Calu3 (cell line): ENCODE measurements around the gene HOXC11. TPM values are rescaled to one million over a fixed set of nuclear protein-coding genes. Genes with fewer than 3 reads are reported as not detected.

ENCODE experiments used
- BruUV-seq: library from RNA; stranded (reverse); fragments of 400-500 nt; replicated peaks from 2 replicates; lab custom pipeline; 2021; lab: Mats Ljungman, UMichigan
- CTCF ChIA-PET: fragments of 300-600 bp; sonication (Branson Sonifier 250); formaldehyde crosslinking; loops from one replicate; lab custom pipeline; 2022; ENCODE audit warnings: antibody characterized with exemption; lab: Charles Lee
- DNase-seq: peaks from one replicate; pipeline ENCODE4 v3.0.0; 2022
- H3K27ac Mint-ChIP-seq: one replicate; pipeline ENCODE4 v1.8.0; 2022; ENCODE audit warnings: mixed read lengths; ENCODE audit not compliant: unreplicated experiment
- H3K27me3 Mint-ChIP-seq: one replicate; pipeline ENCODE4 v1.8.0; 2022; ENCODE audit warnings: mixed read lengths; ENCODE audit not compliant: unreplicated experiment
- H3K36me3 Mint-ChIP-seq: one replicate; pipeline ENCODE4 v1.8.0; 2022; ENCODE audit warnings: mild to moderate bottlenecking, moderate library complexity, mixed read lengths; ENCODE audit not compliant: insufficient read depth, unreplicated experiment
- H3K4me1 Mint-ChIP-seq: one replicate; pipeline ENCODE4 v1.8.0; 2022; ENCODE audit warnings: mild to moderate bottlenecking, low read depth, mixed read lengths; ENCODE audit not compliant: unreplicated experiment
- H3K4me3 Mint-ChIP-seq: one replicate; pipeline ENCODE4 v1.8.0; 2022; ENCODE audit warnings: mild to moderate bottlenecking, low read depth, moderate library complexity, mixed read lengths; ENCODE audit not compliant: unreplicated experiment
- H3K9me3 Mint-ChIP-seq: one replicate; pipeline ENCODE4 v1.8.0; 2022; ENCODE audit warnings: low read depth, mixed read lengths; ENCODE audit not compliant: unreplicated experiment
- CTCF ChIP-seq: fragments of 200-600 bp; IDR thresholded peaks from one replicate; pipeline ENCODE4 v1.8.0; 2022; ENCODE audit warnings: antibody characterized with exemption; ENCODE audit not compliant: unreplicated experiment
- intact Hi-C: fragments of 100-400 bp; cut with micrococcal nuclease; formaldehyde crosslinking; loops from one replicate; pipeline ENCODE4 v1.10.0; 2022; ENCODE audit not compliant: unreplicated experiment
- total RNA-seq: library from RNA; stranded (reverse); gene quantifications from 2 replicates; pipeline ENCODE4 v1.2.3, GENCODE V29; 2022

The HOXC11 gene
- total RNA-seq, 1 experiment from 2014 or later: not detected

GRCh38 chr12:53960187-53961024, 12.5 kb upstream of the HOXC11 start:
- CTCF ChIA-PET: no interaction called here
- H3K36me3 Mint-ChIP-seq: no peaks in the 10 kb centered on the region
- H3K27ac Mint-ChIP-seq: no peak overlapping the region
- no peak for DNase-seq
- intact Hi-C loops: no loop called here
- H3K27me3 Mint-ChIP-seq: peaks cover 86% of the 10 kb centered on the region
- no TSS peak for BruUV-seq
- H3K4me1 Mint-ChIP-seq: peaks cover 3% of the 10 kb centered on the region
- no peak for TF ChIP-seq CTCF
- H3K9me3 Mint-ChIP-seq: no peaks in the 10 kb centered on the region
- no peak overlapping the region for H3K4me3 Mint-ChIP-seq

DNA sequence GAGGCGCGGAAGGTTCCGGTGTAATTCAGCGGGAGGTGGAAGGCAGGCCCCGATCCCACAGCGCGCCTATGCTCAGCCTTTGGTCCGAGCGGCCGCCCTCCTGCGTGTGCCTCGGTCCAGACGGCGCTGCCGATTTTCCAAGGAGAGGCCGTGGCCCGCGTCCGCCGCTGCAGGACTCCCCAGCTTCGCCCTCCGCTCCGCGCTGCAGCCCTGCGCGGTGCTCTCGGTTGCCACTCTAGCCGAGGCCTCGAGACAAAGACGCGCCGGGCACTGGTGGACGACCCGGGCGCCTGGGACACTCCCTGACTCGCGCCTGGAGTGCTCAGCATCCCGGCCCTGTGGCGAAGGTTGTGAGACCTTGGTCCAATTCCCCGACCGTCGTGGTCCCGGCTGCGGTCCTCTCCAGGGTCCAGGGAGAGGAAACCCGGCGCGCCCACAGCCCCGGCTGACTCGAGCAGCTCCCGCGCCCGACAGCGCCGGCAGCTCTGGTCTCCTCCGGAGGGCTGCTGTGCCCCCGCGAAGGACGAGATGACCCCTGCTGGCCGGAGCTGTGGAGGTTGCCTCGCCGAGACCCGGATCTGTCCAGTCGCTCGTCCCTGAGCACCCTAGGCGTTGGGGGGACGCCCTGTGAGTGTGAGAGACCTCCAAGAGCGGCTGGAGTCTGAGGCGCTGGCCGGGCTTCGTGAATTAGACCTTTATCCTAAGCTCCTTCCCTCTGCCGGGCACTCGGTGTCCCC, 11.7 kb upstream of the HOXC11 start:
- CTCF ChIA-PET: interaction anchor here (0.6 kb wide), 1 partner anchor 191 kb away, joined by 3 read pairs; no protein-coding TSS in a partner anchor
- Mint-ChIP-seq H3K4me3 (no peak overlapping the region), H3K9me3 (no peaks in the 10 kb centered on the region), H3K4me1 (peaks cover 8% of the 10 kb centered on the region), H3K27me3 (peaks cover 86% of the 10 kb centered on the region), H3K27ac (no peak overlapping the region), H3K36me3 (no peaks in the 10 kb centered on the region)
- DNase-seq: no peak
- intact Hi-C loops: no loop called here
- no TSS peak for BruUV-seq
- TF ChIP-seq CTCF: no peak

- TF ChIP-seq CTCF: no peak
- H3K36me3 Mint-ChIP-seq: no peaks in the 10 kb centered on the region
- no TSS peak for BruUV-seq
- H3K27me3 Mint-ChIP-seq: peaks cover 86% of the 10 kb centered on the region
- no peak overlapping the region for H3K27ac Mint-ChIP-seq
- CTCF ChIA-PET: no interaction called here
- intact Hi-C loops: no loop called here
- peaks cover 8% of the 10 kb centered on the region for H3K4me1 Mint-ChIP-seq
- no peaks in the 10 kb centered on the region for H3K9me3 Mint-ChIP-seq
- H3K4me3 Mint-ChIP-seq: no peak overlapping the region
- no peak for DNase-seq
These were observed 9.9 kb upstream of the HOXC11 start for GRCh38 chr12:53963005-53963404.

DNA sequence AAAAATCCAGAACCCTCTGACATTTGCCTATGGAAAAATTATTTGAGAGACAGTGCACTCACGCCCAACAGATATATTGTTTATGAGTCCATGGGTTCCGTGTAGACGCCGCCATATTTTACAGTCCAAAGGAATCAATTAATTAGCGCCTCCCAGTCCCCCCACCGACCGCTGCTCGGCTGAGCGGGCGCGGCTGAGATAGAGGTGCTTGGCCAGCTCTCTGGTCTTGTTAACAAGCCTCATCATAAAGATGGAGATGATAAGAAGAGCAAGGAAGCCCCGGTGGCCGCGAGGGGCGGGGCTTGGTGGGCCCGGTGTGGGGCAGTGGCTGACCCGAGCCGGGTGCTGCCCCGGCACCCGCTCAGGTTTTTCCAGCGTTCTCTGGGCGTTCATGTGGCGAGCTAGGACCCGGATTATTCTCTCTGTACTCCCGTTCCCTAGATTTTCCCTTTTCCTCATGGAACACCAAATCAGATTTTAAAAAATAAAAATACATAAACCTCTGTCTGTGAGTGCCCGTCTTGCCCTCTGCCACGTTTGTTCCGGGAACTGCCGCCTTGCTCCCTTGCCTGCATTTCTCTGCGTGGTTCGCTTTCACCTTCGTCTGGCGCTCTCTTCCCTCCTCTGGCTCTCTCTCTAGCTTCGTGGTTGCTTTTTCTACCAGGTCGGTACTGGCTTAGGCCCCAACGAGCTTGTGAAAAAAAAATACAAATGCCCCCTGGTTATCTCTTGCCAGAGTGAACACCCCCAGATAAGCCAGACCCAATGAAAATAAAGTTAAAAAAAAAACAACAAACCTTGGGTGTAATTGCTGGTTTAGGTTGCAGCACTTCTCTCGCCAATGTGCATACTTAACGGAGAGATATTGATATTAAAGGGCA, 9.3 kb upstream of the HOXC11 start:
- no peak overlapping the region for H3K27ac Mint-ChIP-seq
- peaks cover 8% of the 10 kb centered on the region for H3K4me1 Mint-ChIP-seq
- BruUV-seq: no TSS peak

More for the DNA sequence above, 9.3 kb upstream of the HOXC11 start:
- TF ChIP-seq CTCF: no peak
- H3K36me3 Mint-ChIP-seq: no peaks in the 10 kb centered on the region
- DNase-seq: no peak
- CTCF ChIA-PET: interaction anchor here (0.9 kb wide), 1 partner anchor 9 kb away, joined by 3 read pairs; no protein-coding TSS in a partner anchor
- no peak overlapping the region for H3K4me3 Mint-ChIP-seq
- H3K9me3 Mint-ChIP-seq: no peaks in the 10 kb centered on the region
- intact Hi-C loops: no loop called here
- peaks cover 86% of the 10 kb centered on the region for H3K27me3 Mint-ChIP-seq
